ENCODE data around the gene ALG14.

ALG14 gene

DNA sequence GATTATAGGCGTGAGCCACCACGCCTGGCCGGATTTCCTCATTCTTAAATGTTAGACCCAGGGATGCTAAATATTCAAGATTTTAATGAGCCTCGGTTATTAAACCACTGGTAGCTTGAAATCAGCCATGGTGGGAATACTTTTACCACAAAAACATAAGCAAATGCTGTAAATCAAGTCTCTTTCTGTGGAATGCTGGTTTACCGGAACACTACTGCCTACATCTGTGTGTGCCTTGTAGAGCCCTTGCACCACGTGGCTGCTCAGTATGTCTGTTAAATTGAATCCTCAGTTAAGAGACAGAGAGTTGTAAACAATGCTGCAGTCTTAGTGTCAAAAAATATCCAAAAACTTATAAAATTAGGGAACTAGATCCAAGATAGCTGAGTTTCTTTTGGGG, 119.0 kb downstream of the ALG14 start:
- no peak for DNase-seq (ENCODE audit: low read depth)
- H3K4me3 ChIP-seq (replicated peaks; ENCODE audit: low read depth, low read length), result no peak overlapping the region
- TF ChIP-seq, protein P1, sequence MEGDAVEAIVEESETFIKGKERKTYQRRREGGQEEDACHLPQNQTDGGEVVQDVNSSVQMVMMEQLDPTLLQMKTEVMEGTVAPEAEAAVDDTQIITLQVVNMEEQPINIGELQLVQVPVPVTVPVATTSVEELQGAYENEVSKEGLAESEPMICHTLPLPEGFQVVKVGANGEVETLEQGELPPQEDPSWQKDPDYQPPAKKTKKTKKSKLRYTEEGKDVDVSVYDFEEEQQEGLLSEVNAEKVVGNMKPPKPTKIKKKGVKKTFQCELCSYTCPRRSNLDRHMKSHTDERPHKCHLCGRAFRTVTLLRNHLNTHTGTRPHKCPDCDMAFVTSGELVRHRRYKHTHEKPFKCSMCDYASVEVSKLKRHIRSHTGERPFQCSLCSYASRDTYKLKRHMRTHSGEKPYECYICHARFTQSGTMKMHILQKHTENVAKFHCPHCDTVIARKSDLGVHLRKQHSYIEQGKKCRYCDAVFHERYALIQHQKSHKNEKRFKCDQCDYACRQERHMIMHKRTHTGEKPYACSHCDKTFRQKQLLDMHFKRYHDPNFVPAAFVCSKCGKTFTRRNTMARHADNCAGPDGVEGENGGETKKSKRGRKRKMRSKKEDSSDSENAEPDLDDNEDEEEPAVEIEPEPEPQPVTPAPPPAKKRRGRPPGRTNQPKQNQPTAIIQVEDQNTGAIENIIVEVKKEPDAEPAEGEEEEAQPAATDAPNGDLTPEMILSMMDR (IDR thresholded peaks at IDR 0.05; ENCODE audit: low read length, missing control alignments), result no peak

DNA sequence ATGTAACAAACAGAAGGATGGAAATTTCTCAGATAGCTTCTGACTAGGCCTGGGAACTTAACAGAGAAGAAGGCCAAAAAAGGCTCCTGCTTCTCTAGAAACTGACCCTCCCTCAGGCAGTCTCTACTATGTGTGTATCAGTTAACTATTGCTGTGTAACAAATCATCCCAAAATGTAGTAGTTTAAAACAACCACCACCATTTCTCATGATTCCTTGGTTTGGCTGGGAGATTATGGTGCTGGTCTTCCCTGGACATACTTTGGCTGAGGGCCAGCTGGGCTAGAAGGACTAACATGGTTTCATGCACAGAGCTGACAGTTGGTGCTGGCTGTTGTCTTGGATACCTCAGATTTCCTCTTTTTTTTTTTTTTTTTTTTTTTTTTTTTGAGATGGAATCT, 119.6 kb downstream of the ALG14 start:
- TF ChIP-seq, protein P1 (IDR thresholded peaks at IDR 0.05; ENCODE audit: low read length, missing control alignments), result no peak
- no peak for DNase-seq (ENCODE audit: low read depth)
- H3K4me3 ChIP-seq (replicated peaks; ENCODE audit: low read depth, low read length), result no peak overlapping the region

DNA sequence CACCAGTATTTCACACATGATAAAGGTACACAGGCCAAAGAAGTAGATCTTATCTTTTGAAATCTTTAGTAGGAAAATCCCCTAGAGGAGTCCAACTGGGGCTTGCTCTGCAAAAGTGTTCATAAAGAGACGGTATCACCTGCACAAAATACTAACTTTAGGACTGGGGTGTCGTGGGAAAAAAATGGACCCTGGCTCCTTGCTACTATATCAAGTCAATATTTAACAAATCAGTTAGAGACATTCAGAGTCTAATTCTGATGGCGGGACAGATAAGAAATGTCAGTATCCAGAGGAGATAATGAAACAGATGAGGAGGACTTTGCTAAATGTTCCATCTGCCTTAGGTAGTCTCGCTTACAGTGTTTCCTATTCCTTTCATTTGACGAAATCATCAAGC, 120.2 kb downstream of the ALG14 start:
- no peak for DNase-seq (ENCODE audit: low read depth)
- TF ChIP-seq, protein P1 (IDR thresholded peaks at IDR 0.05; ENCODE audit: low read length, missing control alignments), result no peak
- no peak overlapping the region for H3K4me3 ChIP-seq (replicated peaks; ENCODE audit: low read depth, low read length)

DNA sequence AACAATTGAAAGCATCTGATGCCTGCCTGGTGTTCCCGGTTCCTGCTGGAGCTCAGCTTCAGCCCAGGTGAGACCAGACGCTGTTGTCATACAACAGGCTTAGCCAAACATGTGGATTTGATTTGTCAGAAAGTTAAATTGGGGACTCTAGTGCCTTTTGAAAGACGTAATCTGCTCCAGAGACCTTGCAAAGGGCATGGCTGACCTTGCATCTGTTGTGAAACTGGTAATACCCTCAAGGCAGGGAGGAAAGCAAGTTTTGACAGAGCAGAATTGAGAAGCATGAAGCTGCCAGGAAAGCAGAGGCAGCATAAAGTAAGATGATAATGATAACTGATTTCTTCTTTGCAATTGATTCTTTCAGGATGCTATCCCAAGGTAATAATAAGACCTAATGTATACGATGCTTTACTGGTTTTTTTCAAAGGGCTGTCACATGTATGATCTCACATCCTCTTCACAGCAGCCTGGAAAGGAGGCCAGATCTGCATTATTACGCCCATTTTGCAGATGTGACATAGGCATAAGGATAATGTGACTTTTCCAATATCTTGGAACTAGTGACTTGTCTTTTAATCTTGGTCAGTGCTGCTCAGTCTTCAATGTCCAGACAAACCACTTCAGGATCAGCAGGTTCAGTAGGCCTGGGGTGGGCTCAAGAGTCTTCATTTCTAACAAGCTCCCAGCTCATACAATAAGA, 121.1 kb downstream of the ALG14 start:
- TF ChIP-seq, protein P1 (IDR thresholded peaks at IDR 0.05; ENCODE audit: low read length, missing control alignments), result no peak
- no peak for DNase-seq (ENCODE audit: low read depth)
- H3K4me3 ChIP-seq (replicated peaks; ENCODE audit: low read depth, low read length), result no peak overlapping the region

DNA sequence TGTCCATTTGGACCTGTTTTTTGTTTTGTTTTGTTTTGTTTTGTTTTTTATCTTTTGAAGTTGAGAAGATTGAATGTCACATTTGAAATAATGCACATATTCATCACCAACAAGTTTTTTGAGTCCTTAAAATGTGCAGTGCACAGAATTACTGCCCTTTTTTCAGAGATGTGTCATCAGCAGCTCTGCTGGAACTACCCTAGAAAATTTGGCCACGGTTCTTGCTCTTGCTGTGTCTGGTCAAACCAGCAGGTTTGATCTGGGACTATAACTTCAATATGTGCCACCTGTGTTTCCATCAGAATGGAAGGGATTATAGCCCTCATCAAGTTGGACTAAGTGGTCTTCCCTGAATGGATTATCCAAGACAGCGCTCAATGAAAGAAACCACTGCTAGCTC, 121.7 kb downstream of the ALG14 start:
- TF ChIP-seq, protein P1 (IDR thresholded peaks at IDR 0.05; ENCODE audit: low read length, missing control alignments), result no peak
- H3K4me3 ChIP-seq (replicated peaks; ENCODE audit: low read depth, low read length), result no peak overlapping the region
- DNase-seq (ENCODE audit: low read depth), result no peak

DNA sequence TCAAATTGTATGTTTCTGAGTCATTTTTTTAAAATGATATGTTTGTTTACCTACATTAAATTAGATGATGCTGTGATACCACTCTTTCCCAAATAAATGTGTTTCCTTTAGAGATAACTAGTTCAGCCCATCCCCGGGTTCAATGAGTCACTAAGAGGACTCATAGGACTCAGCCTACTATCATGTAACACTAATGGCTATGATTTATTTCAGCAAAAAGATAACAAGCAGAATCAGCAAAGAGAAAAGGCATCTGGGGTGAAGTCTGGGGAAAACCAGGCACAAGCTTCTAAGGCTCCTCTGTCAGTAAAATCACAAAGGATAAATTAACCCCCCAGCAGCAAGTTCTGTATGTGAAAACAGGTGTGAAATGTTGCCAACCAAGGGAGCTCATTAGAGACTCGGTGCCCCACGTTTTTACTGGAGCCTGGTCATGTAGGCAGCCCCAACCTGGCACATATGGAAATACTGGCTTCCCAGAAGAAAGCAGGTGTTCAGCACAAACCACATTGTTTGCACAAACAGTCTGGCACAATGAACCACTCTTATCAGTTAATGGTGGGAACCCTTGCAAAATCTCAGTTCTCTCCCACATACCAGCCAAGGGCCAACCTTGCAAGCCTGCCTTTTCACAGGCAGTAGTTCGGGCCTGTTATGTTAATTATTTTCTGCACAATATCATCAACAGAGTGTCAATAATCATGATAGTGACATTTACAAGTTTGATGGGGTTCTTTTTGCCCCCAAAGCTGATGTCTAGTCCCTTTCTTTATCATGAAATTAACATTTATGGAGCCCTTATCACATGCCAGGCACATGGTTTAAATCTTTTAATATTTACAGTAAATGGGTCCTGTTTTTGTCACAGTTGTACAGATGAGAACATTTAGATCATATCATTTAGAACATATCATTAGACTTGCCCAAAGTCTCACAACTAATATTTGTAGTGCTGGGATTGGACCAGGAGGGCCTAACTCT, 122.8 kb downstream of the ALG14 start:
- no peak overlapping the region for H3K4me3 ChIP-seq (replicated peaks; ENCODE audit: low read depth, low read length)
- TF ChIP-seq, protein P1 (IDR thresholded peaks at IDR 0.05; ENCODE audit: low read length, missing control alignments), result no peak
- DNase-seq (ENCODE audit: low read depth), result peak; percentile 62

All from fibroblast of pulmonary artery (primary cell).